ENCODE results near the gene RASL10B. TPM values are rescaled to one million over a fixed set of nuclear protein-coding genes. Genes with fewer than 3 reads are reported as not detected.

Gene RASL10B
- total RNA-seq, 1 donor from 2014 or later, result 9.1 TPM

- intact Hi-C loops (cut with DNase I), result no loop called here
- H3K4me1 ChIP-seq, result peaks cover 26% of the 10 kb centered on the region
- H3K36me3 ChIP-seq, result peaks cover 0 to 28% of the 10 kb centered on the region in 2 donors
- no peaks in the 10 kb centered on the region for H3K9me3 ChIP-seq
- H3K4me3 ChIP-seq, result no peak overlapping the region
- peak overlapping the region; percentile 66 for H3K27ac ChIP-seq
- no peak for TF ChIP-seq CTCF (IDR thresholded peaks at IDR 0.05)
- no peak for TF ChIP-seq POLR2A (IDR thresholded peaks at IDR 0.05)
- no peak for TF ChIP-seq POLR2AphosphoS5 (IDR thresholded peaks at IDR 0.05; ENCODE audit: insufficient read depth in 1 of 2, low read depth in 1 of 2)
- no peak for DNase-seq (ENCODE audit: extremely low spot score in 2 of 2)
- H3K27me3 ChIP-seq, result no peaks in the 10 kb centered on the region
Observed at GRCh38 chr17:35725058-35725457, 6.4 kb upstream of the RASL10B start.

- no peak for DNase-seq (ENCODE audit: extremely low spot score in 2 of 2)
- H3K36me3 ChIP-seq, result peaks cover 0 to 27% of the 10 kb centered on the region in 2 donors
- peak overlapping the region; percentile 66 for H3K27ac ChIP-seq
- TF ChIP-seq POLR2A (IDR thresholded peaks at IDR 0.05), result no peak
- no peak for TF ChIP-seq CTCF (IDR thresholded peaks at IDR 0.05)
- TF ChIP-seq POLR2AphosphoS5 (IDR thresholded peaks at IDR 0.05; ENCODE audit: insufficient read depth in 1 of 2, low read depth in 1 of 2), result no peak
- H3K9me3 ChIP-seq, result no peaks in the 10 kb centered on the region
- intact Hi-C loops (cut with DNase I), result no loop called here
- no peak overlapping the region for H3K4me3 ChIP-seq
- no peaks in the 10 kb centered on the region for H3K27me3 ChIP-seq
- H3K4me1 ChIP-seq, result peaks cover 31% of the 10 kb centered on the region
Observed at GRCh38 chr17:35725802-35726126, 5.7 kb upstream of the RASL10B start.

DNA sequence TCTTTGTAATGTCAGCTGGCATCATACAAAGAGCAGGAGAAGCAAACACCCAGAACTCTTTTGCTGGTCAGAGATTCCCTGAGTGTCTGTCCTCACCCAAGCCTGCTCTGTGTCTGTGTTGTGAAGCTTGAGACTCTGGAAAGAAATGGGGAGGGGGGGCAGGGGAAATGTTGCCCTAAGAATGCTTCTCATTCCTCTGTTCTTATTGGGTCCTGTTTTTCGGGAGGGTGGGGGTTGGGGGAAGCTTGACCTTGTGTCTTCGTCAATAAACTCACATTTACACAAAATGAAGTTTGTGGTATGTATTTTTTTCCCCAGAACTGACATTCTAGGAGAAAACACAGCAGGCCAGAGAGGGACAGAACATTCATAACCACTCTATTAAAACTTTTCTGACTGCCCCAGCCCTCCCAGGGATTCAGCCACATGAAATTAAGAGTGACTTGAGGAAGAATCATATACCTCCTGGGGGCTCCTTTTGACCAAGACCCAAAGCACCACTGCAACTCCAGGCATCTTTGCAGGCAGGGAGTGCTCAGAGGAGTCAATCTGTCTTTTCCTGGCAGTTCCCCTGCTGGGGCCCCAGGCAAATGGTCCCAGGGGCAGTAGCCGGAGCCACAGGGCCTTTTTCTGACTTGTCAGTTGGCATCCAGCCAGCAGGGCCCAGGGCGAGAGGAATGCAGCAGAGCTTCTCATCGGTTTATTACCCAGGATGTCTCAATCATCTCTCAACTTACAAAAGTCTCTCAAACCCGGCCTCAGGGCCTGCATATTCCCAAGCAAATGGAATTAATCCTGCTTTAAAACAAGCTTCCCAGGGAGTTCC is 5.1 kb upstream of the RASL10B start:
- Histone ChIP-seq H3K27ac (peak overlapping the region; percentile 66), H3K4me1 (peaks cover 36% of the 10 kb centered on the region), H3K4me3 (no peak overlapping the region), H3K9me3 (no peaks in the 10 kb centered on the region), H3K27me3 (no peaks in the 10 kb centered on the region), H3K36me3 (peaks cover 0 to 27% of the 10 kb centered on the region in 2 donors)
- intact Hi-C loops (cut with DNase I), result no loop called here
- TF ChIP-seq CTCF (IDR thresholded peaks at IDR 0.05) (no peak), POLR2AphosphoS5 (IDR thresholded peaks at IDR 0.05; ENCODE audit: insufficient read depth in 1 of 2, low read depth in 1 of 2) (peak in 1 of 2 donors; percentile 67), POLR2A (IDR thresholded peaks at IDR 0.05) (no peak)
- peak in 1 of 2 donors; percentile 90 for DNase-seq (ENCODE audit: extremely low spot score in 2 of 2)

DNA sequence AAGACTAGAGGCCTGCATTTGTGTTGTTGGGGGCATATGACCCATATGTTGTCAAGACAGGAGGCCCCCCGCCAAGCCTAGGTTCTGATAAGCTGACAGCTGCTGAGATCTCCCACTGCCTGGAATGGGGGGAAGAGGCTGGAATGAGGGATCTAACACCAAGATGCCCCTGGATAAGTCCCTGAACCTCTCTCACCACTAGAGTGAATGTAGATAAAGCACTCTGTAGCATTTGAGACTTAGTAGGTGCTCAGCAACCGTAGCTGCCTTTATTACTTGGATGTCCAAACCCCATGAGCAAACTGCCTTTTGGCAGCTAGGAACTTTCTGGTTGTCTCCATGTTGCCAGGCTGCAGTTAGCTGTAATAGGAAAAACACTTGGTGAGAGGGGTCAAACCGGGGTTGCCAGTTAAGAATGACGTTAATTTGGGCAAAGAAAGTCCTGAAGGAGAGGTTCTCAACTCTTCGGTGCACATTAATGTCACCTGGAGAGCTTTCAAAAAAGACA is 4.4 kb upstream of the RASL10B start:
- intact Hi-C loops (cut with DNase I), result no loop called here
- Histone ChIP-seq H3K27me3 (no peaks in the 10 kb centered on the region), H3K36me3 (peaks cover 0 to 27% of the 10 kb centered on the region in 2 donors), H3K4me1 (peaks cover 42% of the 10 kb centered on the region), H3K4me3 (no peak overlapping the region), H3K9me3 (no peaks in the 10 kb centered on the region), H3K27ac (peak overlapping the region; percentile 66)
- DNase-seq (ENCODE audit: extremely low spot score in 2 of 2), result no peak
- TF ChIP-seq POLR2A (IDR thresholded peaks at IDR 0.05) (no peak), CTCF (IDR thresholded peaks at IDR 0.05) (no peak), POLR2AphosphoS5 (IDR thresholded peaks at IDR 0.05; ENCODE audit: insufficient read depth in 1 of 2, low read depth in 1 of 2) (no peak)

GRCh38 chr17:35727635-35728034 is 3.8 kb upstream of the RASL10B start:
- Histone ChIP-seq H3K4me3 (no peak overlapping the region), H3K4me1 (peaks cover 48% of the 10 kb centered on the region), H3K36me3 (peaks cover 0 to 27% of the 10 kb centered on the region in 2 donors), H3K27me3 (no peaks in the 10 kb centered on the region), H3K9me3 (no peaks in the 10 kb centered on the region), H3K27ac (peak overlapping the region; percentile 66)
- no peak for DNase-seq (ENCODE audit: extremely low spot score in 2 of 2)
- TF ChIP-seq POLR2A (IDR thresholded peaks at IDR 0.05) (no peak), CTCF (IDR thresholded peaks at IDR 0.05) (no peak), POLR2AphosphoS5 (IDR thresholded peaks at IDR 0.05; ENCODE audit: insufficient read depth in 1 of 2, low read depth in 1 of 2) (no peak)
- intact Hi-C loops (cut with DNase I), result no loop called here
